Measurements from ENCODE around the gene SCARF2. TPM values are rescaled to one million over a fixed set of nuclear protein-coding genes. Genes with fewer than 3 reads are reported as not detected.
"Not testable (repeated sequence)": the region's sequence is repeated elsewhere in the genome, so short reads cannot be mapped to it uniquely, and the experiment has no call there.

SCARF2 gene
- total RNA-seq, 3 donors from 2014 or later, result 1.2 to 8.7 (median 3.0) TPM

DNA sequence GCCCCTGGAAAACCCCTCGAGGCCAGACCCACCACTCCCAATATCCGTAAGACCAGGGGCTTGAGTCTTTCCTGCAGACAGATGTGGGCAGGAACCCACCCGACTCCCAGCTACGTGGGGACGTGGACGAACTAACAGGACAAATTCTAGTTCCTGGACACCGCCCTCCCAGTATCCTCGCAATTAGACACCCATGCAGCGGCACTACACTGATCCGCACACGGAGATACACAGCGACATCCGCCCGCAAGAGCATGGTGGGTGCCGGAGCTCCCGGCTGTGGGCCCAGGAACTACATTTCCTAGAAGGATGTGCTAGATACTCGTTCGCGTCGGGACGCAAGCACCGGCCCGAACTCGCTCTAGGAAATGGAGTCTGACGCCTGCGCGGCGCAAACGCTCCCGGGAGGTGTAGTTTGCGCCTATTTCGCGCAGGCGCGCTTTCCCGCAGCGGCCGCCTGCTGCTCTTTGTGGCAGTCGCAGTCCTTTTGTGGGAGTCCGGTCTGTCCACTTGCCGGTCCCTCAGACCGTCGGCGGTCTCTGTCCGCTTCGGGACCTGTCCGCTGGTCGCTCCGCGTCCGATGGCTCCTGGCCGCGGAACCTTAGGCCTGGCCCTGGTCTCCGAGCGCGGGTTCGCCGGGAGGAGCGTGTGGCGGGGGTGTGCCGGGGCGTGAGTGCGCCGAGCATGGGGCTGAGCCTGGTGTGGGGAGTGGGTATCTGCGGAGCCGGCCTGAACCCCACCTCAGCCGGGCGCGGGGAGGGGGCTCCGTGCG, 43.7 kb downstream of the SCARF2 start, which contains the start of gene ZNF74:
ZNF74 (plus strand) TSS at position 447 of the 772 bp plus-strand sequence. CDS start 478 bp downstream, outside the sequence.
- ATAC-seq (peak; percentile 99), DNase-seq (peak; percentile 90 to 92 (median 91))
- TF ChIP-seq, protein P1, sequence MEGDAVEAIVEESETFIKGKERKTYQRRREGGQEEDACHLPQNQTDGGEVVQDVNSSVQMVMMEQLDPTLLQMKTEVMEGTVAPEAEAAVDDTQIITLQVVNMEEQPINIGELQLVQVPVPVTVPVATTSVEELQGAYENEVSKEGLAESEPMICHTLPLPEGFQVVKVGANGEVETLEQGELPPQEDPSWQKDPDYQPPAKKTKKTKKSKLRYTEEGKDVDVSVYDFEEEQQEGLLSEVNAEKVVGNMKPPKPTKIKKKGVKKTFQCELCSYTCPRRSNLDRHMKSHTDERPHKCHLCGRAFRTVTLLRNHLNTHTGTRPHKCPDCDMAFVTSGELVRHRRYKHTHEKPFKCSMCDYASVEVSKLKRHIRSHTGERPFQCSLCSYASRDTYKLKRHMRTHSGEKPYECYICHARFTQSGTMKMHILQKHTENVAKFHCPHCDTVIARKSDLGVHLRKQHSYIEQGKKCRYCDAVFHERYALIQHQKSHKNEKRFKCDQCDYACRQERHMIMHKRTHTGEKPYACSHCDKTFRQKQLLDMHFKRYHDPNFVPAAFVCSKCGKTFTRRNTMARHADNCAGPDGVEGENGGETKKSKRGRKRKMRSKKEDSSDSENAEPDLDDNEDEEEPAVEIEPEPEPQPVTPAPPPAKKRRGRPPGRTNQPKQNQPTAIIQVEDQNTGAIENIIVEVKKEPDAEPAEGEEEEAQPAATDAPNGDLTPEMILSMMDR (IDR thresholded peaks at IDR 0.05), result no peak
- Histone ChIP-seq H3K36me3 (ENCODE audit: low read depth) (no peaks in the 10 kb centered on the region), H3K4me1 (ENCODE audit: low read depth) (peaks cover 12% of the 10 kb centered on the region), H3K4me3 (peak within 1 kb of the TSS; percentile 38), H3K9me3 (no peaks in the 10 kb centered on the region)
- intact Hi-C loops (cut with DNase I, micrococcal nuclease), result no loop called here

DNA sequence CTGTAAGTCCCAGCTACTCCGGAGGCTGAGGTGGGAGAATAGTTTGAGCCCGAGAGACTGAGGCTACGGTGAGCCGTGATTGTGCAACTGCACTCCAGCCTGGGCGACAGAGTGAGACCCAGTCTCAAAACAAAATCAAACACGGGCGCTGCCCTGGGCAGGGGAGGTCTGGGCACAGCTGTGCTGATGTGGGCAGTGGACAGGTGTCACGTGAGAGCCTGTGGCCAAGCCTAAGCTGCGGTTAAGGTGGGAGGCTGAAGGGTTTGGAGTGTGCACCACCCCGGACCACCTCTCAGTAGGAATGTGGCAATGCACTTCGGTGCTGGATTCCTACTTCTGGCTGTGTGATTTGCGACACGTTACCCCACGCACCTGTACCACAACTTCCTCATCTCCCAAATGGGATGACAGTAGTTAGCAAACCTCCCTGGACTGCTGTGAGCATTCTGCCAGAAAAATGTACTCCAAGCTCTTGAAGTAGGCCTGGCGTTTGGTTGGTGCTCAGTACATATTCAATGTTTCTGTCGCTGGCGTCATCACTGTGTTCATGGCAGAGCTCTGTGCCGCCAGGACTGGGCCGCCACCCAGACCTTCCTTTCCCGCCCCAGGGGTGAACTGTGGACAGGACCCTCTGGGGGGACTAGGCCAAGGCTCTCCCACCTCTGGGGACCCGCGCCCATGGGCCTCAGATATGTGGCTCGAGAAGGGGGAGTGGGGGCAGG, 44.5 kb downstream of the SCARF2 start:
- Histone ChIP-seq H3K36me3 (ENCODE audit: low read depth) (no peaks in the 10 kb centered on the region), H3K4me1 (ENCODE audit: low read depth) (peaks cover 12% of the 10 kb centered on the region), H3K9me3 (no peaks in the 10 kb centered on the region), H3K4me3 (peak overlapping the region; percentile 38)
- DNase-seq (no peak), ATAC-seq (no peak)
- intact Hi-C loops (cut with DNase I, micrococcal nuclease), result no loop called here
- TF ChIP-seq, protein P1 (IDR thresholded peaks at IDR 0.05), result no peak

DNA sequence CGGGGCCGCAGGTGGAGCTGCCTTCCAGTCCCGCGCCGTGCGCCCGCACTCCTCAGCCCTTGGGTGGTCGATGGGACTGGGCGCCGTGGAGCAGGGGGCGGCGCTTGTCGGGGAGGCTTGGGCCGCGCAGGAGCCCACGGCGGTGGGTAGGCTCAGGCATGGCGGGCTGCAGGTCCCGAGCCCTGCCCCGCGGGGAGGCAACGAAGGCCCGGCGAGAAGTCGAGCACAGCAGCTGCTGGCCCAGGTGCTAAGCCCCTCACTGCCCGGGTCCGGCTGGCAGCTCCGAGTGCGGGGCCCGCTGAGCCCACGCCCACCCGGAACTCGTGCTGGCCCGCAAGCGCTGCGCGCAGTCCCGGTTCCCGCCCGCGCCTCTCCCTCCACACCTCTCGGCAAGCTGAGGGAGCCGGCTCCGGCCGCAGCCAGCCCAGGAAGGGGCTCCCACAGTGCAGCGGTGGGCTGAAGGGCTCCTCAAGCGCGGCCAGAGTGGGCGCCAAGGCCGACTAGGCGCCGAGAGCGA, 45.2 kb downstream of the SCARF2 start:
- ATAC-seq; intact Hi-C loops (cut with DNase I, micrococcal nuclease); H3K9me3 ChIP-seq; DNase-seq; H3K4me3 ChIP-seq; H3K36me3 ChIP-seq (ENCODE audit: low read depth): not testable (repeated sequence)
- H3K4me1 ChIP-seq (ENCODE audit: low read depth), result peaks cover 12% of the 10 kb centered on the region

DNA sequence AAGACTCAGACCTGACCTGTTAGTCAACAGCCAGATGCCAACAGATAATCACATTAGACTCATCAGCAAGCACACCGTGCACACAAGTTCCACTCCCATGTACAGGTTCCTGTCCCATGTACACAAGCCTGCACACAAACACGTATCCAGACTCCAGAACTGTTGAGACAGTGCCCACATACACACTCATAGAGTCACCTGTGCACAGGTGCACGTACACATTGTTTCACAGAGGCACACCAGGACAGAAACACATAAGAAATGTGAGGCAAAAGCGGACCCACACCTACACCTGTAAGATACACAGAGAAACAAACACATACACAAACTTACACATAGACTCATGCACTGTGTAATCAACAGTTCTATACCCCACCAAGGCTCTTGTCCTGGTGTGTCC, 46.4 kb downstream of the SCARF2 start:
- Histone ChIP-seq H3K9me3 (no peaks in the 10 kb centered on the region), H3K4me1 (ENCODE audit: low read depth) (peaks cover 12% of the 10 kb centered on the region), H3K36me3 (ENCODE audit: low read depth) (no peaks in the 10 kb centered on the region), H3K4me3 (no peak overlapping the region)
- no peak for DNase-seq
- intact Hi-C loops (cut with DNase I, micrococcal nuclease), result no loop called here
- TF ChIP-seq, protein P1 (IDR thresholded peaks at IDR 0.05), result no peak
- no peak for ATAC-seq

DNA sequence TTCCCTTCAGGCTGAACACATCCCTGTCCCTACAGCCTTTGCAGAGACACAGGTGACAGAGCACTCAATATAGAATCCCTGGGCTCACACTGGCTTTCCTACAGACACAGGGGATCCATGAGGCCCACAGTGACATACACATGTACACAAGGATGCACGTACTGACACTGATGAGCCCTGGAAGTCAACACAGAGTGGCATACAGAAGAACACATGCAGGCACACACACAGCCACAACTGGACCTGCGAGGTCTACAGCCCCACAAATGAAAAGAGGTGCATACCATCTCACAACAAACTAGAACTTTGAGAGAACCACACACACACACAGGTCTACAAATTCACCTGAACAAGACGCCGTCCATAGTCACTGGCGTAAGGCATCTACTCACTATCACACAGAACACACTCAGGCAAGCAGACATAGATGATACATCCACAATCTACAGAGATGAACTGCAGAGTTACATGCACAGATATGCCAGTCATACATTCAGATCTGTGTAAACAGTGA, 47.2 kb downstream of the SCARF2 start:
- DNase-seq, result no peak
- no peak for ATAC-seq
- Histone ChIP-seq H3K9me3 (no peaks in the 10 kb centered on the region), H3K4me1 (ENCODE audit: low read depth) (peaks cover 10% of the 10 kb centered on the region), H3K36me3 (ENCODE audit: low read depth) (no peaks in the 10 kb centered on the region), H3K4me3 (no peak overlapping the region)
- intact Hi-C loops (cut with DNase I, micrococcal nuclease), result no loop called here
- TF ChIP-seq, protein P1 (IDR thresholded peaks at IDR 0.05), result no peak

DNA sequence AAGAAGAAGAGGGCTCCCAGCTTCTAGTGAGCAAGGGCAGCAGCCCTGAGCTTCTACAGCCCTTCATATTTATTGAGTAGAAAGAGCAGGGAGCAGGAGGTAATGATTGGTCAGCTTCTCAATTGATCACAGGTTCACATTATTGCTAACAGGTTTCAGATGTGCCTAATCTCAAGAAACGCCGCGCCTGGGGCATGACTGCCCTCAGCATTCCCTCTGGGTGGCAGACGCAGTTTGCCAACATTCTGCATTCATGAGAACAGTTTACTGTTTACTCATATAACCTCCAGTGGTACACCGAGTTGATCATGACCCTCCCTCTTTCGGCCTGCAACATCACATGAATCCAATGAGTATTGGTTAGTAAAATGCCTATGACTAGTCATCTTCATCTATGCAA, 48.3 kb downstream of the SCARF2 start:
- TF ChIP-seq, protein P1 (IDR thresholded peaks at IDR 0.05), result no peak
- ATAC-seq (no peak), DNase-seq (no peak)
- H3K36me3 ChIP-seq (ENCODE audit: low read depth), result no peaks in the 10 kb centered on the region
- H3K9me3 ChIP-seq, result no peaks in the 10 kb centered on the region
- H3K4me1 ChIP-seq (ENCODE audit: low read depth), result no peaks in the 10 kb centered on the region
- intact Hi-C loops (cut with DNase I, micrococcal nuclease), result no loop called here
- no peak overlapping the region for H3K4me3 ChIP-seq

All from mucosa of descending colon (tissue), 3 donors.